Forelimb muscle (tissue), 1 donor: ENCODE data around the gene GID8. TPM values are rescaled to one million over a fixed set of nuclear protein-coding genes. Genes with fewer than 3 reads are reported as not detected.

Experiments used
- DNase-seq: peaks from one replicate; pipeline ENCODE4 v3.0.0-alpha.2; 2013; ENCODE audit warnings: low read depth
- polyA plus RNA-seq: library from polyadenylated mRNA; unstranded; fragments of 120-200 nt; gene quantifications from one replicate; pipeline ENCODE4 v1.2.1, GENCODE V29; 2013; ENCODE audit not compliant: insufficient read length

The GID8 gene
- polyA plus RNA-seq, 1 donor: 29.0 TPM

- DNase-seq: no peak
Measured at GRCh38 chr20:62969179-62969760, 31.3 kb downstream of the GID8 start.

GRCh38 chr20:62969939-62970306 lies 32.0 kb downstream of the GID8 start:
- DNase-seq: no peak

- DNase-seq: no peak
Measured at GRCh38 chr20:62970307-62971210, 32.6 kb downstream of the GID8 start.

GRCh38 chr20:62971211-62971949 lies 33.4 kb downstream of the GID8 start:
- no peak for DNase-seq

GRCh38 chr20:62971950-62972844 lies 34.2 kb downstream of the GID8 start:
- DNase-seq: peak; percentile 40

- DNase-seq: no peak
Measured at GRCh38 chr20:62972845-62973745, 35.1 kb downstream of the GID8 start.

GRCh38 chr20:62975251-62975760 lies 37.4 kb downstream of the GID8 start:
- no peak for DNase-seq

GRCh38 chr20:62975812-62976508 lies 38.0 kb downstream of the GID8 start:
- DNase-seq: no peak

GRCh38 chr20:62976886-62977285 lies 38.9 kb downstream of the GID8 start:
- DNase-seq: no peak

GRCh38 chr20:62977613-62978560 lies 39.9 kb downstream of the GID8 start:
- no peak for DNase-seq

GRCh38 chr20:62978561-62978943 lies 40.6 kb downstream of the GID8 start:
- DNase-seq: no peak

- no peak for DNase-seq
Measured at GRCh38 chr20:62979310-62979709, 41.4 kb downstream of the GID8 start.

- DNase-seq: no peak
Measured at GRCh38 chr20:62979876-62980373, 42.0 kb downstream of the GID8 start.

- no peak for DNase-seq
Measured at GRCh38 chr20:62980380-62980960, 42.5 kb downstream of the GID8 start.

GRCh38 chr20:62980970-62981369 lies 43.0 kb downstream of the GID8 start:
- DNase-seq: no peak

GRCh38 chr20:62982124-62983075 lies 44.5 kb downstream of the GID8 start:
- DNase-seq: no peak

GRCh38 chr20:62983210-62983609 lies 45.3 kb downstream of the GID8 start:
- no peak for DNase-seq
